GM12872 (cell line): ENCODE measurements around the gene ZNF543.

ENCODE experiments used
- TF ChIP-seq, protein P1 (sequence below): IDR thresholded peaks from 3 replicates; pipeline ENCODE4 v1.5.1; 2011; ENCODE audit warnings: low read depth, mild to moderate bottlenecking, low read length, moderate library complexity; ENCODE audit not compliant: insufficient read depth

ZNF543 gene

GRCh38 chr19:57320180-57321084, at the start of gene ZNF543:
ZNF543 (plus strand) TSS chr19:57320472; CDS start chr19:57320854, 382 bp downstream.
- TF ChIP-seq, protein P1, sequence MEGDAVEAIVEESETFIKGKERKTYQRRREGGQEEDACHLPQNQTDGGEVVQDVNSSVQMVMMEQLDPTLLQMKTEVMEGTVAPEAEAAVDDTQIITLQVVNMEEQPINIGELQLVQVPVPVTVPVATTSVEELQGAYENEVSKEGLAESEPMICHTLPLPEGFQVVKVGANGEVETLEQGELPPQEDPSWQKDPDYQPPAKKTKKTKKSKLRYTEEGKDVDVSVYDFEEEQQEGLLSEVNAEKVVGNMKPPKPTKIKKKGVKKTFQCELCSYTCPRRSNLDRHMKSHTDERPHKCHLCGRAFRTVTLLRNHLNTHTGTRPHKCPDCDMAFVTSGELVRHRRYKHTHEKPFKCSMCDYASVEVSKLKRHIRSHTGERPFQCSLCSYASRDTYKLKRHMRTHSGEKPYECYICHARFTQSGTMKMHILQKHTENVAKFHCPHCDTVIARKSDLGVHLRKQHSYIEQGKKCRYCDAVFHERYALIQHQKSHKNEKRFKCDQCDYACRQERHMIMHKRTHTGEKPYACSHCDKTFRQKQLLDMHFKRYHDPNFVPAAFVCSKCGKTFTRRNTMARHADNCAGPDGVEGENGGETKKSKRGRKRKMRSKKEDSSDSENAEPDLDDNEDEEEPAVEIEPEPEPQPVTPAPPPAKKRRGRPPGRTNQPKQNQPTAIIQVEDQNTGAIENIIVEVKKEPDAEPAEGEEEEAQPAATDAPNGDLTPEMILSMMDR = peak; percentile 32; the same call in 1 of the 3 replicates

DNA sequence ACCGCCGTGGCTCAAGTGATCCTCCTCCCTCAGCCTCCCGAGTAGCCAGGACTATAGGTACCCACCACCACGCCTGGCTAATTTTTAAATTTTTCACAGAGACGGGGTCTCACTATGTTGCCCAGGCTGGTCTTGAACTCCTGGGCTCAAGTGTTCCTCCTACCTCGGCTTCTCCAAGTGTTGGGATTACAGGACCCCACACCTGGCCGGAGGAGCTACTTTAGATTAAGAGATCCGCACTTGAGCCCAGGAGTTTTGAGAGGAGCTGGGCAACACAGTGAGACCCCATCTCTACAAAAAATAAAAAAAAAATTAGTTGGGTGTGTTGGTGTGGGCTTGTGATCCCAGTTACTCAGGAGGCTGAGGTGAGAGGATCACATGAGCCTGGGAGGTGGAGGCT, 49.0 kb upstream of the ZNF543 start:
- TF ChIP-seq, protein P1 = no peak

GRCh38 chr19:57273014-57273413, 47.3 kb upstream of the ZNF543 start:
- TF ChIP-seq, protein P1 = no peak

DNA sequence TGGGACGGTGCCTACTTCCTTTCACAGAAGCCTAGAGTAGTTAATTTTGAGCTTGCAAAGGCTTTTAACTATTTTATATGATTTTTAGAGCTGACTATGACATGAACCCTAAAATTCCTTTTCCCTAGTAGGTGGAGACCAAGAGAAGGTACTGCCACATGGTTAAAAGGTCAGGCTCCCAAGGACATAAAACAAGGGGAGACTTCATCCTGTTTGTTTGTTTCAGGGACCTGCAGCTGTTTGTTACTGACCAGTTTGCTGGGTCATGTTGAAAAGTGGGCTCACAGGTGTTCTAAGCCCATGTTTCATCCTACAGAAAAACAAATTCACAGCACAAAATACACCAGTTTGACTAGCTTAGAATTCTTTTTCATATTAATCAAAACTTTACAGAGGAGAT, 43.8 kb upstream of the ZNF543 start:
- TF ChIP-seq, protein P1 = no peak

GRCh38 chr19:57279418-57280164, 40.7 kb upstream of the ZNF543 start:
- TF ChIP-seq, protein P1 = peak; percentile 40; the same call in 1 of the 3 replicates

DNA sequence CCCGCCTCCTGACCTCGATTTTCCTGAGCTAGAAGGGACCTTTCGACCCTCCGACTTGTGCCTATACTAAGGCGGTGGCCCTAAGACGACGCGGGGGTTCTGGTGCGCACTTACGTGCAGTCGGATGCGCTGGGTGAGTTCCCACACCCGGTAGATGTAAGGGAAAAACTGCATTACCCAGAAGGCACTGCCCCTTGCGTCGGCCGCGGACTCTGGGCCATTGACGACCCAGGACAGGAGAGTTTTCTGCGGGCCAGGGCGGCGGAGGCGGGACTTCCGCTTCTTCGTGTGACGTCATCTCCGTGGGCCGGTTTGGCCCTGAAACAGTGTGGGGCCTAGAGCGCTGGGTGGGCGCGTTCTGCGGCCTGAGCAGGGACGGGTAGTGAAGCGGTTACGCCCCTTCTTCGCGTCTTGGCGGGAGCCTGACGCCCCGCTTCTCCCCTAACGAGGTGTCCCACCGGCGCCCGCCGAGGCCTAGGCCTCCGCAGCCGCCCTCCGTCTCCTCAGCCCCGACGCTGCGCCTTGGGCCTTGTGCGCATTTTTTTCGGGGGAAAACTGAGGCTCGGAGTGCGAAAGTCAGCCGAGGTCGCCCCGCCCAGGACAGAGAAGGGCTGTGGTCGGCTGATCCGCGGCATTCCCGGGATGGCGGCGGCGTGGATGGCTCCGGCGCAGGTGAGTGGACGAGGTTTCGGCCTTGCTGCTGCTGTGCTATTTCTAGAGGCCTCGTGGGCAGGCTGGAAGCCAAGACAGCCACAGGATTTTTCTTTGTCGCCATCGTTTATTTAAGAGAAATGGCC, 39.9 kb upstream of the ZNF543 start, which contains the start of gene ZNF460:
ZNF460 (plus strand) TSS at position 321 of the 797 bp plus-strand sequence; CDS start at position 643, 322 bp downstream.
- TF ChIP-seq, protein P1 = no peak
